GM21390 (cell line): Measurements from ENCODE around the gene PCBD1.

Experiments used
- ATAC-seq: cut with Tn5 transposase; IDR thresholded peaks from one replicate; pipeline ENCODE4 v1.9.1; 2021; ENCODE audit not compliant: unreplicated experiment

The PCBD1 gene

GRCh38 chr10:70905071-70906021 lies 17.0 kb upstream of the PCBD1 start:
- ATAC-seq: no peak

GRCh38 chr10:70903262-70903921 lies 15.0 kb upstream of the PCBD1 start:
- no peak for ATAC-seq

GRCh38 chr10:70902661-70903261 lies 14.4 kb upstream of the PCBD1 start:
- no peak for ATAC-seq

GRCh38 chr10:70901276-70901878 lies 13.0 kb upstream of the PCBD1 start:
- no peak for ATAC-seq

GRCh38 chr10:70899096-70899495 lies 10.7 kb upstream of the PCBD1 start:
- no peak for ATAC-seq

- ATAC-seq: no peak
These were observed 10.3 kb upstream of the PCBD1 start for GRCh38 chr10:70898687-70899086.

GRCh38 chr10:70896551-70896950 lies 8.2 kb upstream of the PCBD1 start:
- no peak for ATAC-seq

- no peak for ATAC-seq
These were observed 6.1 kb upstream of the PCBD1 start for GRCh38 chr10:70894416-70894815.

GRCh38 chr10:70893227-70894006 lies 5.1 kb upstream of the PCBD1 start:
- ATAC-seq: no peak

- ATAC-seq: no peak
These were observed 4.3 kb upstream of the PCBD1 start for GRCh38 chr10:70892631-70893030.

- no peak for ATAC-seq
These were observed 3.3 kb upstream of the PCBD1 start for GRCh38 chr10:70891627-70892026.

- no peak for ATAC-seq
These were observed 2.6 kb upstream of the PCBD1 start for GRCh38 chr10:70890917-70891431.

GRCh38 chr10:70889291-70889690 lies 926 bp upstream of the PCBD1 start:
- ATAC-seq: no peak

GRCh38 chr10:70886921-70887665 lies 1.3 kb downstream of the PCBD1 start:
- ATAC-seq: no peak

- no peak for ATAC-seq
These were observed 2.1 kb downstream of the PCBD1 start for GRCh38 chr10:70885931-70886903.

- no peak for ATAC-seq
These were observed 2.9 kb downstream of the PCBD1 start for GRCh38 chr10:70885481-70885880.

GRCh38 chr10:70884741-70885140 lies 3.6 kb downstream of the PCBD1 start:
- no peak for ATAC-seq

- no peak for ATAC-seq
These were observed 8.3 kb downstream of the PCBD1 start for GRCh38 chr10:70880077-70880534.
